Activated CD4-positive, alpha-beta T cell treated with anti-CD3 and anti-CD28 coated beads, Interleukin-2, amount 50 U/mL, for 4 hours (primary cell): Measurements from ENCODE around the gene GABBR2.

Experiments
- DNase-seq, 2 experiments: peaks; one replicate each; pipeline ENCODE4 v3.0.0-alpha.2; 2020

Gene GABBR2

DNA sequence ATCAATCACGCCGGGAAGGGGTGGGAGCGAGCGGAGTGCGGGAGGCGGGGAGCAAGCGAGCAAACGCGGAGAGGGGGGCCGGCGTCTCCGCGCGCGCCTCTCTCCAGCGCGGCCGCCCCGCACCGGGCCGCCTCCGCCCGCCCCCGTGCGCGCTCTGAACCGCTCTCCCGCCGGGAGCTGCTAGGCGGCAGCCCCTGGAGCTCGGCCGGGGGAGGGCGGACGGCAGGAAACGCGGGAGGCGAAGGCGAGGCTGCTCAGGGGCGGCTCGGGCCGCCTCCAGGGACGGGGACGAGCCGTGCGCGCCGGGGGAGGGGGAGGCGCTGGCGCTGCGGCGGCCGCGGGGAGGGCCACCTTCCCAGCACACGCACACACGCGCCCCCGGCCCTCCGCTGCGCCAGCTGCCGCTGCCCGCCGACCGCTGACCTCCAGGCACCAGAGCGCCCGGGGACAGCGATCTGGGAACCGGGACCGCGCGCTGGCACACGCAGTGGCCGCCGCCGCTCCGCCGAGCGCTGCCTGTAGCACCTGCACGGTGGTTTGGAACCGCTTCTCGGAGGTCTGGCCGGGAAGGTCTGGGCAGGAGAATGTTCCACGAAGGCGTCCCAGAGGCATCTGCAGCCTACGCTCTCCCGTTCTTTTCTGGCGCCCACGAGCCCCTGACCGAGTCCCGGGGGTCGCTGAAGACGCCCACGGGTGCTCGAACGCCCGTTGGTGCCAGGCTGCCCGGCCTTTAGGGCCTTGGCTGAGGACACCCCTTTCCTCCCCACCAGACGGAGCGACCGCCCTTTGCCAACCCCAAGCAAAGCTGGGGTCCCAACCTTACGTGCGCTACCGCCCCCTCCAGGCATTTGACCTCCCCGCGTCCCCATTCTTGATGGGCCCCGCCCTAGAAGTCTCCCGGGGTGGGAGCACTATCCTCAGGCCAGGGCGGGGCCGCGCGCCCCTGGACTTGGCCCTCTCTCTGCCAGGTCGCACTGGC is at the start of gene GABBR2:
Gene GABBR2, minus strand, starts transcription at position 3 of the 979 bp plus-strand sequence. CDS start 198 bp downstream, outside the sequence.
- no peak for DNase-seq

DNA sequence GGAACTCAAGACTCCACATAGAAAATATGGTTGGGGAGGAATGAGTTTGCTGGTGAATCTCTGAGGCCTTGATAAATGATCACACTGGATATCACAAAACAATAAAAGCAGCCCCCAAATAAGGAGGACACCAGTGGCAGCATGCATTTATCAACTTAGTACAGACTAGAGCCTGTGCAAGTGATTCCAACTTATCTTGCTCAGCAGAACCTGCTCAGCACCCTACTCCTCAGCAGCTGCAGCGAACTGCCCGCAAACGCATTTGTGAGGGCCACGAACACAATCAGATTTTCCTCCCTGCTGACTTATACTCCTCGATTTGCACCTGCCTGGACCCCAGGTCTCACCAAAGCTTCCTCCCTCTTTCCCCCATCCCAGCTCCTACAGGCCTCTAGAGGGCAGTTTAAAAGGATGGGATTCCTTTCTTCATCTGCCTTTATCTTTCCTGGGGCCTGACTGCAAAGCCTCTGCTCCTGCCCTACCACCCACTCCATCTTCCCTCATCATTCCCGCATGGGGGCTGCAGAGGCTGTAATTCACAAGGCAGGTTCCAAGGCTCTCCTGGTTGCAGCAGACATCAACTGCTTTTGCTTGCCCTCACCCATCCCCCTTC is 46.4 kb upstream of the GABBR2 start:
- no peak for DNase-seq

DNA sequence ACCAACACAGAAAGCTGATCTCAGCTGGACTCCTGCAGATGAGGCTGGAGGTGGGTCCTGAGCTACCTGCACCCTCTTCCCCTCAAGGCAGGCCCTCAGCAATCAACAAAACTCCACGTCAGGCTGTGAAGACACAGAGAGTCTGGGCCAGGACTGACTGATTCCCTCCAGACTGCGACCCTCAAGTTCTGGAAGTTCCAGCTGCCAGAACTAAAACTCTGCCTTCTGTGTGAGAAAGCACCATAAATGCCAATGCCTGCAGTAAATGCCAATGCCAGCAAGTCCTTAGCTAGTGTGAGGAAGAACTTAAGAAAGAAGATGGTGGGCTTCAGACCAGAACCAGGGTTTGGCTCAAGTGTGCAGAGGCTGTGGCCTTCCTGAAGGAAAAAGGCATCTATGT is 42.5 kb upstream of the GABBR2 start:
- DNase-seq = no peak

DNA sequence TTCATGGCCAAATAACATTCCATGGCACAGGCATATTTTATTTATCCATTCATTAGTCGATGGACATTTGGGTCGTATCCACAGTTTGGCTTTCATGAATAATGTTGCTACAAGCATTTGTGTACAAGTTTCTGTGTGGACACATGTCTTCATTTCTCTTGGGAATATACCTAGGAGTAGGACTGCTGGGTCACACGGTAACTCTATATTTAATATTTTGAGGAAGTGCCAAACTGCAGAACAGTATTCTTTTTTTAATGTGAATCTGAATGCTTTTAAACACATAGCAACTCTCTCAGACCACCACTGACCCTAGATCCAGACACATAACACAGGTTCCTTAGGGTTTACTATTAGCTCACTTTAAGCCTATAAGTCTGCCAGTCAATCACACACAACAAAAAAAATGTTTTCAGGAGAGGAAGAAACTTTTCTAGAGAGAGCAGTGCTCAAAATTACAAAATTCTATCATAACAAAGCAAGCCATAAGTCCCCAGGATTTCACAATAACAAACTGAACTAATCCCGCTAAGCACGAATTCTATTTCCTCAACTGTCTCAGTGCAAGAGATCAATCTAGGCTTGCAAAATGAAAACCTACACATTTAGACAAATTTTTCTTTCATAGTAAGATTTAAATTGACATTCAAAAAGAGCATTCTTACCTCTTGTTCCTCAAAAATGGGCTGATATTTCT is 41.8 kb upstream of the GABBR2 start:
- no peak for DNase-seq

DNA sequence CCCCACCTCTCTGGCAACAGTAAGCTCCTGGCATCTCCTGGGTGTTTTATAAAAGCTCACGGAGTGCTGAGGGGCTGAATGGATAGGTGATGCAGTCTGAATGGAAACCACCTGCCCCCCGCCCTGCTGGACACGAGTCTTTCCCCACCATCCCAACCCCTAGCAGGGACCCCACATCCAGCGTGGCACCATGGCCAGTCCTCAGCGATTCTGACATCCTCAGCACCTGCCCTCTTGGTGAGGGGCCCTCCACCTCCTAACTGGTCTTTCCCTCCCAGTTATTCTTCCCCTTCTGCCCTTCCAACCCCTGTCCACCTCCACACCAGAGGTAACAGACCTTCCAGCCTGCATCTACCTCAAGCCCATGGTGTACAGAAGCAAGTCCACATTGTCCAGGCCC is 38.7 kb upstream of the GABBR2 start:
- DNase-seq = no peak

DNA sequence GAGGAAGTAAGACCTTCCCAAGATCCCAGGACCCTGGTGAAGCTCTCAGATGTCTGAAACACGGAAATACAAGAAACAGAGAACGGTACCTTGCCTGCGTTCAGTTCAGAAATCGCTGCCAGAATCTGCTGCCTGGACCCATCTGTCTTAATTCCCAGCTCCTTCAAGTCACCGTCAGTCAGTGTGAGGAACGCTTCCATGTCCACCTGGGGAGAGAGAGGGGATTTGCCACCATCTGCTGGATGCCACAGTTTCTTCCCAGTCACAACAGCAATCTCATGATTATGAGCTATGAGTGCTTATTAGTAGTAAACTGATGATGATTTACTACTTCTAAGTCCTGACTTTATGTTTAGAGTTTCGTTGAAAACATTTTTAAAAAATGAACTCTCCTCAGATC is 36.7 kb upstream of the GABBR2 start:
- DNase-seq = no peak

DNA sequence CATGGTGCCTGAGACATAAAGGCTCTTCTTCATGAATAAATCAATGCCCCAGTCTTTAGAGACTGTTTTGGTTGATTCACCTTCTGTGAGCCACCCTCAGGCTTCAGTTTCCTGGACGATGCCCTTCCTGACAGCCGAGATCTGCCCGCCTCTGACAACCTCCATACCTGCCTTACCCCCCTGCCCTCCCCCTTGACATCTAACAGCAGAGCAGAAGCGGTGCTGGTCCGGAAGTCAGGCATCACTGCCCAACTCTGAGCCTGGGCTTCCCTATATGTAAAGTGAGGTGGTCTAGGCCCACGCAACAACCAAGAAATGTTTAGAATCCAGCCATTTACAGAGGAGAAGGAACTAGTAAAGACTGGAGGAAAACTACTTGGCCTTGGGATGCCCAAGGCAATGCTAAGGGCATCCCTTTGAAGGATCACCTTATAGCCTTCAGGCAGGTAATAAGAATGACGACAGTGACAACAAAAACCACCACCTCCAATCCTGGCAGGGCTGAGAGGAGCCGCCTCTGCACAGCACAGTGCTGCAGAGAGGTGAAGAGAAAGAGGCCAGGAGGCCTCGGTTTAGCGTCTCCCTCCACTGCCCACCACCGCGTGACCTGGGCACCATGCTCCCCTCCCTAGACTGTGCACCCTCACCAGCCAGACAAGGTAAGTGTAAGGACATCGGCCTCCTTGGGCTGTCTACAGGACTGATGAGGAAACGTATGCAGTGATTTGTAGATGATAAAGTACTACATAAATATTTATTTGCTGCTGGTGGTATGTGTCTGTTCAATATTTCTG is 35.3 kb upstream of the GABBR2 start:
- DNase-seq = no peak

DNA sequence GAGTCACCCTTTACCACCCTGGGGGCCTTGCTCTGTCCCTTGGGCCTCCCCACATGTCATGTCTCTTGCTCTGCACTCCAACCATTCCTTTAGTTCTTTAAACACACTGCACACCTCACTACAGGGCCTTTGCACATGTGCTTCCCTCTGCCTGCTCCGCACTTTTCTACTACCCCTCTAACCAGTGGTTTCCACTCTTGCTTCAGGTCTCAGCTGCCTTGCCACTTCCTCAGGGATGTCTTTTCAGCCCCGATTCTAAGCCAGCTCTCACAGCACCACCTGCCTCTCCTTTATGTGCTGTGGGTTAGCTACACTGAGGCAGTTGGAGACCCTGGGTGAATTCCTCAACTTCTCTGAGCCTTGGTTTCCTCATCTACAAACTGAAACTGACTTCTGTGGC is 34.6 kb upstream of the GABBR2 start:
- DNase-seq = no peak

DNA sequence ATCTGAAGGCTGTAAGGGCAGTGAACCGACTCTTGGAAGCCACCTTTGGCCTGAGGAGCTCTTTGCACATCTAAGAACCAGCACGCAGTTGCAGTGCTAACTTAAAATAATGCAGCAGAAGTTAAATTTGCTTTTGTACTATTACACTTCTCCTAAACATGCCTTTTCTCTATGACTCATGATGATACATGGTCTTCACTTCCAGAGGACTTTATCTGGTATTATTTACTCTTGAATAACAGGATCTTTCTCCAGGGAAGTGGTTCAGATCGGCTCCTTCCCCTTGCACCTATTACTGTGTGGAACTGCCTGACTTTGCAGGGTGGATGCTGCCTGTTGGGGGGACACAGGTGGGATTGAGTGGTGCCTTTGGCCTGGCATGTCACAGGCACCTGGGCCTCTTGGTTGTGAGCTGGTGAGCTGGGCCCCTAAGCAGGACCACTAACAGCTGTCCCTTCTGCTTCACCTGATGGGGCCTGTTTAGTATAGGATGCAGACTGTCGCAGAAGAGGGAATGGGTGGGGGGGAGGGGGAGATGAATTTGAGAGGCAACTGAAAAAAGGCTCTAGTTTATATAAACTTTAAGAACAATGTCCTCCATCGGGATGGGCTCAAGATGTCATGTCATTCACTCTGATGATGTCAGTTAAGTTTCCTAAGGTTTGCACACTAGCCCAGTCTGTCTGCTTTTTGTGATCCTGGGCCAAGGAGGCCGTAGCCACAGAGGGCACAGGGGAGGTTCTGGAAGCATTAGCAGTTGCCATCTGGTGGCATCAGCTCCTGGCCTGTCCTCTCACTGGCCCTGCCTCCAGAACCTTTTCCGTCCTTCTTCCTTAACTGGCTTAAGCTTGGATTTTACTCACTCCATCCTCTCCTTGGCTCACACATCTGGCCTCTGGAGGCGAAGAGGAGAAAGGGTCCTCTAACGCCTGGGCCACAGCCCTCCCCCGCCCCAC is 33.9 kb upstream of the GABBR2 start:
- DNase-seq = no peak

DNA sequence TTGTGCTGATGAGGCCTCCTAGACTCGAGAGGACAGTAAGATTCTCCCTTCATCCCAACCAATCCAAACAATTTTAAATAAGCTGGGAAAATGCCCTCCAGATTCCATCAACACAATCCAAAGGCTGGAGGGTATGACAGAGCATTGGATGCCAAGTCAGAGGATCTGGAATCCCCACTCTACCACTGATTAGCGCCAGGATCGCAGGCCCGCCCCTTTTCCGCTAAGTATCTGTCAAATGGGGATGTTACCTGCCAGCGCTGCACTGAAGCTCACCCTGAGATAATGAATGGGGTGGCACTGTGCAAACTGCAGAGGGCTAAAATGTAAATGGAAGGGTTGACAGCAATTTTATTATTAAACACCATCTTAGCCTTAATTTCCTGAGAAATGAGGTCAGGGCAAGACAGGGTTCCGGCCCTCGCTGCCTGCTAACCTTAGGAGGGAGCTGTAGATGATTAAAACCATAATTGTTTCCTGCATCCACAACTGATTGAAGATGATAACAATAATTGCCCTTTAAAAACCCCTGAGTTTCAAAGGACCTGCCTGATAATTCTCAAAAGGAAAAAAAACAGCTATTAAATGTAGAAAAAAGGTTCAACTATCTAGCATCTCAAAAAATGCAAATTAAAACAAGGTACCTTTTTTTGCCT is 31.6 kb upstream of the GABBR2 start:
- DNase-seq = no peak

DNA sequence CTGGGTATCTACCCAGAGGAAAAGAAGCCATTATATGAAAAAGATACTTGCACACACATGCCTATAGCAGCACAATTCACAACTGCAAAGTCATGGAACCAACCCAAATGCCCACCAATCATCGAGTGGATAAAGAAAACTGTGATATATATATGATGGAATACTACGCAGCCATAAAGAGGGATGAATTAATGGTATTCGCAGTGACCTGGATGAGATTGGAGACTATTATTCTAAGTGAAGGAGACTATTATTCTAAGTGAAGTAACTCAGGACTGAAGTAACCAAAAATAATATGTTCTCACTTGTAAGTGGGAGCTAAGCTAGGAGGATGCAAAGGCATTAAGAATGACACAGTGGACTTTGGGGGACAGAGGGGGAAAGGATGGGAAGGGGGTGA is 30.0 kb upstream of the GABBR2 start:
- no peak for DNase-seq

DNA sequence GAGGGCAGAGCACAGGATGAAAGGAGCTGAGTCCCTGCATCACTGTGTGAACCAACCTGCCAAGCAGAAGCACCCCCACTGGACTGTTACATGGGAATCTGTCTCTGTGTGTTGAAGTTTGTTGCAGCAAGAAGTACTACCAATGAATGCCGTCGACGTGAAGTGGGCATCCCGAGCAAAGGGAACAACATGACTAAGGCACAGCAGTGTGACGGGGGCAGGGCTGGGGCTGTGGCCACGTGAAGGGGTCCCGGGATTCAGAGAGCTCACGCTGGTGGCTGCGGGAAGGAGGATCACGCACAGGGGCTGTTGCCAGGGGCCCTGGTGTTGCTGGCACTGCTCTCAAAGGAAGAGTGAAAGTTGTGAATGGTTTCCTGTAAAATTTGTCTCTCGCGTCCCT is 27.5 kb upstream of the GABBR2 start:
- no peak for DNase-seq

DNA sequence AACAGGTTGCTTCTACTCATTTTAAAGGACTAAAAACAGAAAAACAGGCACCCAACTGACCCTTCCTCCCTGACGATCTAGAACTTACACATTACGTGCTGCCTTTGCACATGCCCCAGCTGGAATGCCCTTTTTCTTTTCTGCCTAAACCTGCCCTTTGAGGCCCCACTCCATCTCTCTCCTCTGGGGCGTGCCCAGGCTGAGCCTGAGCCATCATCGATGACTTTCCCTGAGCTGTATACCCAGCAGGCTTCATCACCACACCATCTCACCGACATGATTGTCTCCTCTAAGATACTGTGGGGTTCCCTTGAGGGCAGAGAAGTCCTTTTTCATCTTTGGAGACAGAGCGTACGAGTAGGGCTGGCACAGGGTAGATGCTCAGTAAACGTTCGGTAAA is 24.1 kb upstream of the GABBR2 start:
- no peak for DNase-seq

DNA sequence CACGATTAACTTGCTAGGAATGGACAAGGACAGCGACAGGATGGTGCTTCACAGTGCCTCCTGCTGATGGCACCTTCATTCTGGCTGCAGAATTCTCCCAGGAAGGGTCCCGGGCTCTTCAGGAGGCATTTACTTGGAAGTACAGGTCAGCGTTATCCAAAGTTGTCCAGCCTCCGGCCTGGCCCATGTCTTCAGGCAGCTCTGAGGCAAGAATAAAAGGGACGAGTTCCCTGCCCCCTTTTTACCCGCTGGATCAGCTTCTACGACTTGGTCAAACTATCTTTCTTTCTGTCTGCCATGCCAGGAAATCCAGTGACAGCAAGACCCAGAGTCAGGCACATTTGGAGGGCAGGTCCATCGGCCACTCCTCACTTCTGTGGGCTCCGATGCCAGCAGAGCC is 23.4 kb upstream of the GABBR2 start:
- no peak for DNase-seq

DNA sequence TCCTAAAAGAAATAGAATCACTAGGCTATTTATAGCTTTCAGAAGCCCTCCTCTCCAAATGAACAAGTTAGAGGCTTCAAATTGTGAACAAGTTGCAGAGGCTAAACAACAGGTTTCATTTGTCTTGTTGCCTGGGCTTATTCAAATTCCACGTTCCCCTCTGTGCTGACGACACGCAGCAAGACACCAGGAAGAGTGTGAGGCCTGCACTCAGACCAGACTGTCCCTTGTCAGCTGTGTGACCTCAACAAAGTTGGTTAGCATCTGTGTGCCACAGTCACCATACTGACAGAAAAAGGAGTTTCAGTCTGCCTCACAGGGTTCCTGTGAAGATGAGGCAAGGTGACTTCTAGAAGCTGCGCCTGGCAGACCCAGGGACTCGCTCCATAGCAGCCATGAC is 22.1 kb upstream of the GABBR2 start:
- DNase-seq = no peak

DNA sequence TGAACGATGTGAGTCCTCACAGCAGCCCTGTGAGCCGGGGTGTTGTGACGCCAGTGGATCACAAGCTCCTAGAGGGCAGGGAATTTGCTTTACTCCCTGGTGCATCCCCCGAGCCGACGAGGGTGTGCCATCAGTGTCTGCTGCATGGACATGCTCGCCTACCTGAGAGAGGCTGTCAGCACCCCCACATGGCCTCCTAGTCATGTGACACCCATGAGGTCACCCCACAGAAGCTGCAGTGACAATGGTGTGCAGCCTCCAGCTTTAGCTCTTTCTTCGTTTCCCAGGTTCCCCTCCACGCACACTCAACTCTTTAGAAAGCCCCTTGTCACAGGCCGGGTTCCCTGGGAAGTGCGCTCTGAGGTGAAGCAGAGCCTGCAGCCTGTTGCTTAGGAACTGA is 19.8 kb upstream of the GABBR2 start:
- no peak for DNase-seq

DNA sequence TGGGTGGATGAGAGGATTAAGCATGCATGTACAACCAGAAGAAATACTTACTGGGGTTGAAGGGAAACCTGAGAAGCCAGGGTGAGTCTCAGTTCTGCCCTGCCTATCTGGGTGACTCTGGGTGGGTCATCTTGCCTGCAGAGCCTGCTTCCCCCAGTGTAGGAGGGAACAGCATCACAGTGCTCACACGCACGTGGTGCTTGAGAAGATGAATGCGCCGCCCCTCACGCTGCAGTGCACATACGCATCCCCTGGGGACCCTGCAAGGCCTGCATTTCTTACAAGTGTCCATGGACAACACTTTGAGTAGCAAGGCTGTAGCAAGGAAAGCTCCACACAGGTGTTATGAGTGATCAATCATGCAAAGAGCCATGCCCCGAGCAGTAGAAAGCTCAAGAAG is 18.7 kb upstream of the GABBR2 start:
- DNase-seq = no peak

DNA sequence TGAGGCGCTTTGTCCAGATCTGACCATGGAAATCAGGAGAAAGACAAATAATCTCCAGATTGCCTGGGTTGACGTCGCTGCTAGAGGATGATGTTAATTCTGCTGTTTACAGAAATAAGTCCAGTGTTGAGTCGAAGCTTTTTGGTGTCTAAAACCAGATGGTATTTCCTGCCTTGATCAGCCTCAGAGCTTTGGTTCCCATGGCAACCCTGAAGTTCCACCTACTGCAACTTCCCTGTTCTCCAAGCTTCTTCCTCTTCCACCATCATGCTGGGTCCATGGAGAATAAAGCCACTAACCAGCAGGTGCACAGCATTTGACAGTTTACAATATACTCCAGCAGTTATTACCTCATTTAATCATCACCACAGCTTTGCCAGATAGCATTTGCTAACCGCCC is 18.0 kb upstream of the GABBR2 start:
- DNase-seq = no peak

DNA sequence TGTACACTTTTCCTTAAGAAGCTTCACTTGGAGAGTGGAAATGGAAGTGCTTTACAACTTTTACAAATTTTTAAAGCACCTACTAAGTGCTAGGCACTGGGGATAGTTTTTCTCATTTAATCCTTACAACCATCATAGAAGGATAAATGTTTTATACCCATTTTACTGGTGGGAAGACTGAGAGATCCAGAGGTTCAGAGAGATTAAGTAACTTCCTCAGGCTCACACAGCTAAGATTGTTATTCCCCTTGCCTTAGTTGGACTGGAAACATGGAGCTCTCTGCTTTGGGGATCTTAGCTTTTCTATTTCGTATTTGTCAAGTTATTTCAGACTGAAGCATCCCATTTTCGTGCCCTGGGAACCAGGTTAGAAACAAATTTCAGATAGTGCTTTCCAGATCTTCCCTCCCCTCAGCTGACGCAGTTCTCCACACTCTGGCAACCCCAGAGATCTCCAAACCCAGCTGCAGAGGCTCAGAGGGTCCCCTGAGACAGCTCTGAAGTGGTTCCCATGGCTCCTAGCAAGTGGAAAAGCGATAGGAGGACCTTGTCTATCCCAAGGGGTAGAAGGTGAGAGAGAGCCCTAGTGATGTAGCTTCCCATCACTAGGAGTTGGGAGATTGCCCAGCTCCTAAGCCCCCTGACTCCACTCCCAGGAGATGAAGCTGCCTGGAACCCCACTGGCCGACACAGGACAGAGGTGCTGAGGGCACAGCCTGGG is 16.2 kb upstream of the GABBR2 start:
- no peak for DNase-seq

DNA sequence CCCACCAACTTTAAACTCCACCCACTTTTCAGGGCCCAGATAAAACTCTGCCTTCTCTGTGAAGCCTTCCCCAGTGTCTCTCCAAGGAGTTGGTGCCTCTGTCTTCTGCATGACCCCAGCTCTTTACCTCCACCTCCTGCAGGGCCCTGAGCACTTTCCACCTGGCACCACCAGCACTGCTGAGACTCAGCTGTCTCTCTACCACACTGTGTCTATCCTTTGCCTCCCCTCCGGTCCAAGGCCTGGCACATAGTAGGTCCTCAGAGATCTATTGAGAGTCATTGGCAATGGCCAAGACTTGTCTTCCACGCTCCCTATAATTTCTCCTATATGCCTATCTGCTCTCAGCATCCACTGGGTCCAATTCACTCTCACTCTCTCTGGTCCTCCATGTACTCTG is 12.9 kb upstream of the GABBR2 start:
- no peak for DNase-seq

DNA sequence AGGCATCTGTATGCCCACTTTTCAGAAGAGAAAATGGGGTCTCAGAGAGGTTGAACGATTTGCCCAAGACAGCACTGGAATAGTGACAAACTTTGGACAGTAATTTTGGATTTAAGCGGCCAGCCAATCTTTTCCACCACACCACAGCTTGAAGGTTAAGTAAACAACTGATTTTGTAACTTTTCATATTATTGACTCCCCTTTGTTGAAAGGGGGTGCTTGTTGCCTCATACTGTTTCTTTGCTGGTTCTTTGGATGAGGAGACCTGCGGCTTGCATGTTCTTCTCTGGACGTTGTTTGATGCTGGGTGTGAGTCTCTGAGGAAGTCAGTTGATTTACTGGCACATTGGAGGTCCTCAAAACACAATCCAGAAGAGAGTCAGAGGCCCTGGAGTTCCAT is 11.7 kb upstream of the GABBR2 start:
- DNase-seq = no peak
